AG09319 (cell line): ENCODE data around the gene SLC7A8.
"Not testable (repeated sequence)": the region's sequence is repeated elsewhere in the genome, so short reads cannot be mapped to it uniquely, and the experiment has no call there.

Source experiments
- DNase-seq: peaks from one replicate; pipeline ENCODE4 v3.0.0-alpha.2; 2010; ENCODE audit warnings: low read depth; ENCODE audit errors: extremely low read depth
- TF ChIP-seq, protein P1 (sequence below): IDR thresholded peaks from 2 replicates; pipeline ENCODE4 v1.5.1; 2011; ENCODE audit warnings: low read depth, mild to moderate bottlenecking, inconsistent platforms, low read length, moderate library complexity

SLC7A8 gene

DNA sequence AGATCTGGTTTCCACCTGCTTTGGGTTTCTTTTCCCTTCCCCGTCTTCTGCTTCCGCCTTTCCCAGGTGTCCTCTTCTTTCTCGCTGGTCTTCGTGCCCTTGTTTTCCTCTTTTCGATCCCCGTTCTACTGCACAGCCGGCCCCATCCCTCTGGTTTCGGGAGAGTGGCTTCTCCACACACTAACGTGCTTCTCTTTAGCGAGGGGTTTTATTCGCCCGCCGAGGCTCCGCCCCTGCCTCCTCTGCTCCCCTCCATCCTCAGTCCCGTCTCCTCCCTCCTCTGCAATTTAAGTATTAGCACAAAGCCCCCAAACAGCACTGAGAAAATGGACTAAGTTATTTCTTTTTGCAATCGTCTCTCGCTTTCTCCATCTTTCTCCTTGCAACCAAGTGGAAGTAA, at the start of gene SLC7A8:
Gene SLC7A8 (minus strand): TSS at position 182 of the 400 bp plus-strand sequence. CDS start 746 bp downstream, outside the sequence.
- no peak for DNase-seq
- TF ChIP-seq, protein P1, sequence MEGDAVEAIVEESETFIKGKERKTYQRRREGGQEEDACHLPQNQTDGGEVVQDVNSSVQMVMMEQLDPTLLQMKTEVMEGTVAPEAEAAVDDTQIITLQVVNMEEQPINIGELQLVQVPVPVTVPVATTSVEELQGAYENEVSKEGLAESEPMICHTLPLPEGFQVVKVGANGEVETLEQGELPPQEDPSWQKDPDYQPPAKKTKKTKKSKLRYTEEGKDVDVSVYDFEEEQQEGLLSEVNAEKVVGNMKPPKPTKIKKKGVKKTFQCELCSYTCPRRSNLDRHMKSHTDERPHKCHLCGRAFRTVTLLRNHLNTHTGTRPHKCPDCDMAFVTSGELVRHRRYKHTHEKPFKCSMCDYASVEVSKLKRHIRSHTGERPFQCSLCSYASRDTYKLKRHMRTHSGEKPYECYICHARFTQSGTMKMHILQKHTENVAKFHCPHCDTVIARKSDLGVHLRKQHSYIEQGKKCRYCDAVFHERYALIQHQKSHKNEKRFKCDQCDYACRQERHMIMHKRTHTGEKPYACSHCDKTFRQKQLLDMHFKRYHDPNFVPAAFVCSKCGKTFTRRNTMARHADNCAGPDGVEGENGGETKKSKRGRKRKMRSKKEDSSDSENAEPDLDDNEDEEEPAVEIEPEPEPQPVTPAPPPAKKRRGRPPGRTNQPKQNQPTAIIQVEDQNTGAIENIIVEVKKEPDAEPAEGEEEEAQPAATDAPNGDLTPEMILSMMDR = no peak

DNA sequence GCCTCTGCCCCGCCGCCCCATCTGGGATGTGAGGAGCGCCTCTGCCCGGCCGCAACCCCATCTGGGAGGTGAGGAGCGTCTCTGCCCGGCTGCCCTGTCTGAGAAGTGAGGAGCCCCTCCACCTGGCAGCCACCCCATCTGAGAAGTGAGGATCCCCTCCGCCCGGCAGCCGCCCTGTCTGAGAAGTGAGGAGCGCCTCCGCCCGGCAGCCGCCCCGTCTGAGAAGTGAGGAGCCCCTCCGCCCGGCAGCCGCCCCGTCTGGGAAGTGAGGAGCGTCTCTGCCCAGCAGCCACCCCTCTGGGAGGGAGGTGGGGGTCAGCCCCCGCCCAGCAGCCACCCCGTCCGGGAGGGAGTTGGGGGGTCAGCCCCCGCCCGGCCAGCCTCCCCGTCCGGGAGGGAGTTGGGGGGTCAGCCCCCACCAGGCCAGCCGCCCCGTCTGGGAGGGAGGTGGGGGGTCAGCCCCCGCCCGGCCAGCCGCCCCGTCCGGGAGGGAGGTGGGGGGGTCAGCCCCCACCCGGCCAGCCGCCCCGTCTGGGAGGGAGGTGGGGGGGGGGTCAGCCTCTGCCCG, 48.9 kb upstream of the SLC7A8 start:
- DNase-seq = not testable (repeated sequence)

DNA sequence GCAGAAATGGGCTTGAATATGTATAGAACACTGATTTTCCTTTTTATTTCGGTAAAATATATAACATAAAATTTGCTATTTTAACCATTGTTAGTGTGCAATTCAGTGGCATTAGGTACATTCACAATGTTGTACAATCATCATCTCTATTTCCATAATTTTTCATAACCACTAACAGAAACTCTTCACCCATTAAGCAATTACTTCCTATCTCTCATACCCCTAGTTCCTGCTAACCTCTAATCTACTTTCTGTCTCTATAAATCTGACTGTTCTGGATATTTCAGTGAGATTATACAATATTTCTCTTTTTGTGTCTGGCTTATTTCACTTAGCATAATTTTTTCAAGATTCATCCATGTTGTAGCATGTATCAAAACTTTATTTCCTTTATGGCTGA, 45.4 kb upstream of the SLC7A8 start:
- no peak for DNase-seq
- TF ChIP-seq, protein P1 = no peak

DNA sequence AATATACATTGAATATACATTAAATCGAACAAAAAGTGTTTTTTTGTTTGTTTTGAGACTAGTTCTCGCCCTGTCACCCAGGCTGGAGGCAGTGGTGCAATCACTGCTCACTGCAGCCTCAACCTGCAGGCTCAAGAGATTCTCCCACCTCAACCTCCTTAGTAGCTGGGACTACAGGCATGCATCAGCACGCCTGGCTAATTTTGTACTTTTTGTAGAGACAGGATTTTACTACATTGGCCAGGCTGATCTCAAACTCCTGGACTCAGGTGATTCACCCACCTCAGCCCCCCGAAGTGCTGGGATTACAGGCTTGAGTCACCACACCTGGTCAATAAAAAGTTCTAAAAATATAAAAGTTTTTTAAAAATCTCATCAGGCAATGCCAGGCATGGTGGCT, 44.1 kb upstream of the SLC7A8 start:
- DNase-seq = no peak
- TF ChIP-seq, protein P1 = no peak

DNA sequence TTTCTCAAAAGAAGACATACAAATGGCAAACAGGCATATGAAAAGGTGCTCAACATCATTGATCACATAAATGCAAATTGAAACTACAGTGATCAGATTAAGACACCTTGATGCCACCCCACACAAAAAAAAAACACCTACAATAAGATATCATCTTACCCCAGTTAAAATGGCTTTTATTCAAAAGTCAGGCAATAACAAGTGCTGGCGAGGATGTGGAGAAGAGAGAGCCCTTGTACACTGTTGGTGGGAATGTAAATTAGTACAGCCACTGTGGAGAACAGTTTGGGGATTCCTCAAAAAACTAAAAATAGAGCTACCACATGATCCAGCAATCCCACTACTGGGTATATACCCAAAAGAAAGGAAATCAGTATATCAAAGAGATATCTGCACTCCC, 41.5 kb upstream of the SLC7A8 start:
- not testable (repeated sequence) for DNase-seq

DNA sequence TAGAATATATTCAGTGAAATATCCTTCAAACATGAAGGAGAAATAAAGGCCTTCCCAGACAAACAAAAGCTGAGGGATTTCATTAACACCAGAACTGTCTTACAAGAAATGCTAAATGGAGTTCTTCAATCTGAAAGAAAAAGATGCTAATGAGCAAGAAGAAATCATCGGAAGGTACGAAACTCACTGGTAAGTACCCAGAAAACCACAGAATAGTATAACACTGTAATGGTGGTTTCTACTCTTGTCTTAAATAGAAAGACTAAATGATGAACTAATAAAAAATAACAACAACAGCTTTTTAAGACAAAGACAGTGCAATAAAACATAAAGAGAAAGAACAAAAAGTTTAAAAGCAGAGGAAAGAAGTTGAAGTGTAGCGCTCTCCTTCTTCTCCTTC, 35.6 kb upstream of the SLC7A8 start:
- TF ChIP-seq, protein P1 = no peak

DNA sequence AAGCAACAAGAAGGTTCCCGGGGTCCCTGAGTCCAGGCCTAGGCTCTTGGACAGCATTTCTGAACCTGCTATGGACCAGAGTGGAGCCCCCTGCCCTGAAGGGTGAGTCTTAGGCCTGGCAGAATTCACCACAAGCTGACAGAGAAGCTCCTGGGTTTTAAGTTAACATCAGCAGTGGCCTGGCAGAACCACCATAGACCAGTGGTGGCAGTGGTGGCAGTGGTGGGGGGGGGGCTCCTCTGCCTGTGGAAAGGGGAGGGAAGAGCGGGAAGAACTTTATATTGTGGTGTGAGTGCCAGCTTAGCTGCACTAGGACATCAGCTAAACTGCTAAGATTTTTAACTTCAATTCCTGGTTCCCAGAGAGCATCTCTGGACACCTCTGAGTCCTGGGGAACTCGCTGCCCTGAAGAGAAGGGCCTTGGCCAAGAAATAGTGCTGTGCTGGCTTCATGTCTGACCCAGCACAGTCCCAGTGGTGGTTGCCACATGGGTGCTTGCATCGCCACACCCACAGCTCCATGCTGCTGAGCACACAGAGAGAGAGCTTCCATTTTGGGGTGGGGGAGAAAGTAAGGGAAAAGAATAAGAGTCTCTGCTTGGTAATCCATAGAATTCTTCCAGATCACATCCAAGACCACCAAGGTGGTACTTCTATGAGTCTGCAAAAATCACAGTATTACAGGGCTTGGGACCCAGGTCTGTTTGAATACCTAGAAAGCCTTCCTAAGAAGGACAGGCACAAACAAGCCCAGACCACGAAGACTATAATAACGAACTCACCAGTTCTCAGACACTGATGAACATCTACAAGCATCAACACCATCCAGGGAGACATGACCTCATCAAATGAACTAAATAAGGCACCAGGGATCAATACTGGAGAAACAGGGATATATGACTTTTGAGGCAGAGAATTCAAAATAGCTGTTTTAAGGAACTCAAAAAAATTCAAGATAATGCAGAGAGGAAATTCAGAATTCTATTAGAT, 33.9 kb upstream of the SLC7A8 start:
- TF ChIP-seq, protein P1 = no peak

More for the DNA sequence above, 35.6 kb upstream of the SLC7A8 start:
- no peak for DNase-seq

DNA sequence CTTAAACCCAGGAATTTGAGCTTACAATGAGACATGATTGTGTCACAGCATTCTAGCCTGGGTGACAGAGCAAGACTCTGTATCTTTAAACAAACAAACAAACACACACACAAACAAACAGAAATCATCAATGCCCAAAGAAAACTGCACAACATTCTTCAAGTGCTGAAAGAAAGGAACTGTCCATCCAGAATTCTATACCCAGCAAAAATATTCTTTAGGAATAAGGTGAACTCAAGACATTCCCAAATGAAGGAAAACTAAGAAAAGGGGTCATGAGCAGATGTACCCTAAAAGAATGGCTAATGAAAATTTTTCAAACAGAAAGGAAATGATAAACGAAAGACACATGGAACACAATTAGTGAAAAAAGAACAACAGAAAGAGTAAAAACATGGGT, 32.0 kb upstream of the SLC7A8 start:
- no peak for DNase-seq
- TF ChIP-seq, protein P1 = no peak

More for the DNA sequence above, 33.9 kb upstream of the SLC7A8 start:
- no peak for DNase-seq
